Ovary (tissue), 3 donors: ENCODE measurements around the gene LCN12.

Experiments used
- CTCF ChIP-seq, 3 donors: fragments of 450-650 bp in 2 of 3; fragments of 200-600 bp in 1 of 3; IDR thresholded peaks; one replicate each; pipeline versions ENCODE4 v1.5.1 to v1.8.0; 2016 to 2022; ENCODE audit warnings: antibody characterized with exemption in 3 of 3, mild to moderate bottlenecking in 1 of 3
- EP300 ChIP-seq: sonication (generic); formaldehyde crosslinking; IDR thresholded peaks from one replicate; pipeline ENCODE4 v1.6.1; 2017; ENCODE audit warnings: antibody characterized with exemption
- POLR2A ChIP-seq: fragments of 450-650 bp; IDR thresholded peaks from one replicate; pipeline ENCODE4 v1.6.1; 2017; ENCODE audit warnings: antibody characterized with exemption, mild to moderate bottlenecking, moderate library complexity
- donor health status: DM: no; HTN: no; CAD: no.

GRCh38 chr9:136927343-136928271, 24.5 kb upstream of the LCN12 start:
- TF ChIP-seq CTCF (IDR thresholded peaks at IDR 0.05) (no peak), POLR2A (no peak), EP300 (no peak)
